CD14-positive monocyte (primary cell): ENCODE measurements around the gene TIAM2. TPM values are rescaled to one million over a fixed set of nuclear protein-coding genes. Genes with fewer than 3 reads are reported as not detected.
A peak's percentile ranks its signal among the peaks of the same experiment; 100 is the strongest.
"Not testable (repeated sequence)": the region's sequence is repeated elsewhere in the genome, so short reads cannot be mapped to it uniquely, and the experiment has no call there.

Experiments used
- DNase-seq, 3 donors: peaks; one replicate each; pipeline ENCODE4 v3.0.0-alpha.2; 2011 to 2022
- H2AFZ ChIP-seq: 2 replicates; pipeline ENCODE4 v1.6.0; 2012; ENCODE audit warnings: mild to moderate bottlenecking, low read depth, low read length, inconsistent platforms; ENCODE audit not compliant: insufficient read depth, poor library complexity, severe bottlenecking
- H3K27ac ChIP-seq, 2 donors: 1 replicate in 1 of 2; 2 replicates in 1 of 2; pipeline ENCODE4 v1.5.1; 2012 to 2013; ENCODE audit warnings: low read length in 2 of 2, control low read depth in 1 of 2, inconsistent platforms in 1 of 2, low read depth in 1 of 2, mild to moderate bottlenecking in 1 of 2
- H3K27me3 ChIP-seq, 2 donors: one replicate each; pipeline versions ENCODE4 v1.6.0 to v1.6.1; 2011 to 2013; ENCODE audit warnings: low read length in 2 of 2; ENCODE audit not compliant: control insufficient read depth in 2 of 2, insufficient read depth in 2 of 2
- H3K36me3 ChIP-seq, 2 donors: replicated peaks in 1 of 2; 1 replicate in 1 of 2; 2 replicates in 1 of 2; pipeline versions ENCODE4 v1.5.1 to v1.6.1; 2012 to 2013; ENCODE audit warnings: low read length in 2 of 2, control low read depth in 1 of 2, inconsistent platforms in 1 of 2, mild to moderate bottlenecking in 1 of 2; ENCODE audit not compliant: insufficient read depth in 2 of 2, control insufficient read depth in 1 of 2
- H3K4me1 ChIP-seq, 2 donors: 1 replicate in 1 of 2; 2 replicates in 1 of 2; pipeline versions ENCODE4 v1.5.1 to v1.6.1; 2012 to 2013; ENCODE audit warnings: low read length in 2 of 2, control low read depth in 1 of 2, inconsistent platforms in 1 of 2, mild to moderate bottlenecking in 1 of 2, moderate library complexity in 1 of 2; ENCODE audit not compliant: insufficient read depth in 2 of 2, control insufficient read depth in 1 of 2
- H3K4me2 ChIP-seq: replicated peaks from 2 replicates; pipeline ENCODE3; 2012; ENCODE audit warnings: low read length, moderate library complexity, mild to moderate bottlenecking; ENCODE audit not compliant: poor library complexity, severe bottlenecking; ENCODE audit errors: extremely low read depth
- H3K4me3 ChIP-seq, 3 experiments: fragments of 200-600 bp in 1 of 3; sonication (generic) in 1 of 3; replicated peaks in 1 of 3; 1 replicate in 2 of 3; 2 replicates in 1 of 3; pipeline ENCODE4 v1.5.1; 2011 to 2013; ENCODE audit warnings: low read length in 3 of 3, mild to moderate bottlenecking in 3 of 3, control low read depth in 2 of 3, low read depth in 2 of 3, inconsistent platforms in 1 of 3, moderate library complexity in 1 of 3
- H3K79me2 ChIP-seq: 2 replicates; pipeline ENCODE4 v1.6.0; 2012; ENCODE audit warnings: mild to moderate bottlenecking, control low read depth, inconsistent platforms, low read length, moderate library complexity; ENCODE audit not compliant: insufficient read depth
- H3K9ac ChIP-seq: 2 replicates; pipeline ENCODE4 v1.6.0; 2017; ENCODE audit warnings: low read length, mild to moderate bottlenecking; ENCODE audit not compliant: insufficient read depth, poor library complexity, severe bottlenecking
- H3K9me3 ChIP-seq, 2 donors: replicated peaks in 1 of 2; 1 replicate in 1 of 2; 2 replicates in 1 of 2; pipeline versions ENCODE4 v1.5.1 to v1.6.1; 2012 to 2013; ENCODE audit warnings: low read length in 2 of 2, control low read depth in 1 of 2; ENCODE audit not compliant: control insufficient read depth in 1 of 2, insufficient read depth in 1 of 2
- H4K20me1 ChIP-seq: 2 replicates; pipeline ENCODE4 v1.6.0; 2012; ENCODE audit warnings: mild to moderate bottlenecking, low read length, control low read depth, moderate library complexity; ENCODE audit not compliant: insufficient read depth
- H3K27ac Mint-ChIP-seq, 7 donors: one replicate each; pipeline ENCODE4 v1.8.0; 2020; ENCODE audit warnings: mild to moderate bottlenecking in 7 of 7, mixed read lengths in 7 of 7, moderate library complexity in 6 of 7, inconsistent platforms in 2 of 7
- H3K27me3 Mint-ChIP-seq, 3 donors: one replicate each; pipeline ENCODE4 v1.8.0; 2021 to 2022; ENCODE audit warnings: low read depth in 3 of 3, mild to moderate bottlenecking in 3 of 3, mixed read lengths in 3 of 3, moderate library complexity in 3 of 3, inconsistent platforms in 1 of 3
- H3K36me3 Mint-ChIP-seq, 2 donors: one replicate each; pipeline ENCODE4 v1.8.0; 2020; ENCODE audit warnings: mixed read lengths in 2 of 2, inconsistent platforms in 1 of 2, mild to moderate bottlenecking in 1 of 2
- H3K4me1 Mint-ChIP-seq: one replicate; pipeline ENCODE4 v1.8.0; 2020; ENCODE audit warnings: mild to moderate bottlenecking, mixed read lengths
- H3K4me3 Mint-ChIP-seq, 2 donors: one replicate each; pipeline ENCODE4 v1.8.0; 2020; ENCODE audit warnings: mild to moderate bottlenecking in 2 of 2, mixed read lengths in 2 of 2, moderate library complexity in 1 of 2
- H3K9me3 Mint-ChIP-seq, 7 donors: one replicate each; pipeline ENCODE4 v1.8.0; 2020 to 2022; ENCODE audit warnings: mixed read lengths in 7 of 7, mild to moderate bottlenecking in 6 of 7, moderate library complexity in 6 of 7, inconsistent platforms in 2 of 7
- WGBS: methylation state at CpG from one replicate; pipeline ENCODE4 v1.1.5; 2013; ENCODE audit warnings: missing lambda C conversion rate; ENCODE audit not compliant: insufficient coverage; 5-methylcytosine and 5-hydroxymethylcytosine counted together
- intact Hi-C, 2 donors: fragments of 100-400 bp; cut with micrococcal nuclease; formaldehyde crosslinking; loops; one replicate each; pipeline versions ENCODE4 v1.15.0 to v1.15.1; 2023
- polyA plus RNA-seq, 3 donors: library from polyadenylated mRNA; depleted of rRNA in 1 of 3; unstranded in 2 of 3; stranded (reverse) in 1 of 3; fragments of 300-500 nt in 2 of 3; fragments of >200 nt in 1 of 3; fragmentation: Illumina TruSeq in 2 of 3; gene quantifications; 1 replicate in 2 of 3; 2 replicates in 1 of 3; pipeline ENCODE4 v1.2.3, GENCODE V29; 2012 to 2021
- TF ChIP-seq, protein P1 (sequence below): fragments of 200-600 bp; IDR thresholded peaks from one replicate; pipeline ENCODE4 v1.8.0; 2022; ENCODE audit warnings: antibody characterized with exemption, mild to moderate bottlenecking

TIAM2 gene
- polyA plus RNA-seq, 3 donors, result 0.25 to 4.2 (median 0.67) TPM

DNA sequence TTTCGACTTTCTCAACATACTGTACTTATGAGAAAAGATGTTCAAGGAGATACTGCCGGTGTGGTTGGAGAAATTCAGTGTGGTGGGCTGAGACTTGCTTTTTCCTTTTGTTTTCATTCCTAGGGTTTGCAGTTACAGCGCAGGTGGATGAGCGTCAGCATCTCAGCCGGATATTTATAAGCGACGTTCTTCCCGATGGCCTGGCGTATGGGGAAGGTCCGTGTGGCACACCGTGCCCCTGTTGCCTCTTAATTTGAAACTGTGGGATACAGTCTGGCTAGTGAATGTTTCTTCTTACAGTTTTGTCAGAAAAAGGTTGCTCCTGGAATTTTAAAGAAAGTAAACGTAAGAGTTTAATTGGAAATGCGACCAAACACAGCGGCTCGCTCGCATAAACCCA lies 187.0 kb downstream of the TIAM2 start:
- Histone ChIP-seq H3K36me3 (no peaks in the 10 kb centered on the region), H3K4me1 (peaks cover 0 to 5% of the 10 kb centered on the region in 2 donors), H3K9ac (no peak overlapping the region), H3K4me3 (no peak overlapping the region), H3K79me2 (no peaks in the 10 kb centered on the region), H3K9me3 (no peaks in the 10 kb centered on the region), H4K20me1 (no peaks in the 10 kb centered on the region), H3K27ac (no peak overlapping the region), H3K27me3 (no peaks in the 10 kb centered on the region), H3K4me2 (no peak overlapping the region), H2AFZ (no peak overlapping the region)
- no peak overlapping the region for H3K27ac Mint-ChIP-seq
- no peaks in the 10 kb centered on the region for H3K36me3 Mint-ChIP-seq
- DNase-seq, result no peak
- H3K27me3 Mint-ChIP-seq, result no peaks in the 10 kb centered on the region
- 95% methylated on average over 14 of the region's 16 CpGs for WGBS
- intact Hi-C loops, result no loop called here
- TF ChIP-seq, protein P1, sequence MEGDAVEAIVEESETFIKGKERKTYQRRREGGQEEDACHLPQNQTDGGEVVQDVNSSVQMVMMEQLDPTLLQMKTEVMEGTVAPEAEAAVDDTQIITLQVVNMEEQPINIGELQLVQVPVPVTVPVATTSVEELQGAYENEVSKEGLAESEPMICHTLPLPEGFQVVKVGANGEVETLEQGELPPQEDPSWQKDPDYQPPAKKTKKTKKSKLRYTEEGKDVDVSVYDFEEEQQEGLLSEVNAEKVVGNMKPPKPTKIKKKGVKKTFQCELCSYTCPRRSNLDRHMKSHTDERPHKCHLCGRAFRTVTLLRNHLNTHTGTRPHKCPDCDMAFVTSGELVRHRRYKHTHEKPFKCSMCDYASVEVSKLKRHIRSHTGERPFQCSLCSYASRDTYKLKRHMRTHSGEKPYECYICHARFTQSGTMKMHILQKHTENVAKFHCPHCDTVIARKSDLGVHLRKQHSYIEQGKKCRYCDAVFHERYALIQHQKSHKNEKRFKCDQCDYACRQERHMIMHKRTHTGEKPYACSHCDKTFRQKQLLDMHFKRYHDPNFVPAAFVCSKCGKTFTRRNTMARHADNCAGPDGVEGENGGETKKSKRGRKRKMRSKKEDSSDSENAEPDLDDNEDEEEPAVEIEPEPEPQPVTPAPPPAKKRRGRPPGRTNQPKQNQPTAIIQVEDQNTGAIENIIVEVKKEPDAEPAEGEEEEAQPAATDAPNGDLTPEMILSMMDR, result no peak
- H3K4me3 Mint-ChIP-seq, result no peak overlapping the region
- H3K9me3 Mint-ChIP-seq, result no peaks in the 10 kb centered on the region
- peaks cover 6% of the 10 kb centered on the region for H3K4me1 Mint-ChIP-seq

DNA sequence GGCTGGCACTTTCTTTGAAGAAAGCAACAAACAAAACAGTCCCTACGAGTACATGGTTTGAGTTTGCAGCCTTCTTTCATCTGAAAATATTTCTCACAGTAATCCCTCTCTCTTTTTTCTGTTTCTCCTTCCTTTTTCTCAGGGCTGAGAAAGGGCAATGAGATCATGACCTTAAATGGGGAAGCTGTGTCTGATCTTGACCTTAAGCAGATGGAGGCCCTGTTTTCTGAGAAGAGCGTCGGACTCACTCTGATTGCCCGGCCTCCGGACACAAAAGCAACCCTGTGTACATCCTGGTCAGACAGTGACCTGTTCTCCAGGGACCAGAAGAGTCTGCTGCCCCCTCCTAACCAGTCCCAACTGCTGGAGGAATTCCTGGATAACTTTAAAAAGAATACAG lies 188.0 kb downstream of the TIAM2 start:
- Histone ChIP-seq H3K36me3 (no peaks in the 10 kb centered on the region), H3K79me2 (no peaks in the 10 kb centered on the region), H3K4me2 (peak overlapping the region; percentile 19), H3K9me3 (no peaks in the 10 kb centered on the region), H3K4me3 (peak overlapping the region in 2 of 3 experiments; percentile 5 to 32), H4K20me1 (no peaks in the 10 kb centered on the region), H3K27me3 (no peaks in the 10 kb centered on the region), H2AFZ (peak overlapping the region; percentile 65), H3K4me1 (peaks cover 0 to 5% of the 10 kb centered on the region in 2 donors), H3K27ac (peak overlapping the region; percentile 18 to 31), H3K9ac (no peak overlapping the region)
- H3K27me3 Mint-ChIP-seq, result no peaks in the 10 kb centered on the region
- peak; percentile 9 to 27 (median 16) for DNase-seq
- no peaks in the 10 kb centered on the region for H3K36me3 Mint-ChIP-seq
- no peaks in the 10 kb centered on the region for H3K9me3 Mint-ChIP-seq
- intact Hi-C loops, result no loop called here
- peak overlapping the region in 6 of 7 donors; percentile 7 to 57 (median 32) for H3K27ac Mint-ChIP-seq
- WGBS, result 53% methylated on average over 2 of the region's 5 CpGs
- TF ChIP-seq, protein P1, result no peak
- H3K4me3 Mint-ChIP-seq, result peak overlapping the region in 1 of 2 donors; percentile 39
- H3K4me1 Mint-ChIP-seq, result peaks cover 6% of the 10 kb centered on the region

DNA sequence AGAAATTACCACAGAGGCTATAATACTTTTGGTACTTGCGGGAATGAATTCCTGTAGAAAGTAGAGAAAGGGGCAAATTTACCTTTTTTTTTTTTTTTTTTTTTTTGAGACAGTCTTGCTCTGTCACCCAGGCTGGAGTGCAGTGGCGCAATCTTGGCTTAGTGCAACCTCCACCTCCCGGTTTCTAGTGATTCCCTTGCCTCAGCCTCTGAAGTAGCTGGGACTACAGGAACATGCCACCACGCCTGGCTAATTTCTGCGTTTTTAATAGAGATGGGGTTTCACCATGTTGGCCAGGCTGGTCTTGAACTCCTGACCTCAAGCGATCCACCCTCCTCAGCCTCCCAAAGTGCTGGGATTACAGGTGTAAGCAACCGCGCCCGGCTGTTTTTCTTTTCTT lies 189.9 kb downstream of the TIAM2 start:
- no CpG with 5 or more reads among the region's 9 CpGs for WGBS
- H3K4me3 ChIP-seq, H3K79me2 ChIP-seq, H3K27ac Mint-ChIP-seq, H4K20me1 ChIP-seq, H3K4me3 Mint-ChIP-seq, H3K27ac ChIP-seq, H3K36me3 ChIP-seq, H3K4me1 ChIP-seq, H3K9me3 Mint-ChIP-seq, H2AFZ ChIP-seq, H3K4me2 ChIP-seq, H3K9ac ChIP-seq, intact Hi-C loops, H3K9me3 ChIP-seq, H3K27me3 ChIP-seq, H3K36me3 Mint-ChIP-seq, H3K27me3 Mint-ChIP-seq, DNase-seq: not testable (repeated sequence)
- H3K4me1 Mint-ChIP-seq, result peaks cover 17% of the 10 kb centered on the region
